IMR-90 (cell line): Measurements from ENCODE around the gene BLMH. TPM values are rescaled to one million over a fixed set of nuclear protein-coding genes. Genes with fewer than 3 reads are reported as not detected.

Experiments used
- ATAC-seq: fragments of 200-7000 bp; cut with Tn5 transposase; 2 replicates; pipeline ENCODE4 v1.9.1; 2020; ENCODE audit warnings: low read depth, mild to moderate bottlenecking, moderate library complexity
- BruUV-seq: library from RNA; stranded (reverse); fragments of 400-500 nt; replicated peaks from 2 replicates; lab custom pipeline; 2021; lab: Mats Ljungman, UMichigan
- CTCF ChIA-PET: fragments of 300-600 bp; formaldehyde crosslinking; extraction: SDS; loops from one replicate; lab custom pipeline; 2021; ENCODE audit warnings: antibody characterized with exemption; lab: Yijun Ruan, JAX
- POLR2A ChIA-PET: fragments of 300-600 bp; sonication (Branson Sonifier 250); formaldehyde crosslinking; loops from one replicate; lab custom pipeline; 2022; ENCODE audit warnings: antibody characterized with exemption; ENCODE audit not compliant: unreplicated experiment; lab: Charles Lee
- DNase-seq: peaks from one replicate; pipeline ENCODE4 v3.0.0; 2013
- H2AFZ ChIP-seq: replicated peaks from 2 replicates; pipeline ENCODE3; 2013; ENCODE audit warnings: low read length, mild to moderate bottlenecking; ENCODE audit not compliant: poor library complexity
- H2AK5ac ChIP-seq: 2 replicates; pipeline ENCODE4 v1.6.1; 2013; ENCODE audit warnings: low read depth, low read length, inconsistent platforms
- H2AK9ac ChIP-seq: replicated peaks from 2 replicates; pipeline ENCODE3; 2013; ENCODE audit warnings: mild to moderate bottlenecking, low read depth, low read length, moderate library complexity; ENCODE audit not compliant: poor library complexity
- H2BK120ac ChIP-seq: 2 replicates; pipeline ENCODE4 v1.6.1; 2013; ENCODE audit warnings: low read depth, low read length, inconsistent platforms
- H2BK15ac ChIP-seq: 3 replicates; pipeline ENCODE4 v1.6.1; 2013; ENCODE audit warnings: low read depth, low read length, inconsistent platforms
- H2BK20ac ChIP-seq: 2 replicates; pipeline ENCODE4 v1.6.1; 2013; ENCODE audit warnings: low read depth, mild to moderate bottlenecking, inconsistent platforms, low read length, moderate library complexity
- H2BK5ac ChIP-seq: 2 replicates; pipeline ENCODE4 v1.6.1; 2013; ENCODE audit warnings: mild to moderate bottlenecking, low read depth, low read length, inconsistent platforms; ENCODE audit not compliant: poor library complexity, severe bottlenecking
- H3K14ac ChIP-seq: replicated peaks from 2 replicates; pipeline ENCODE4 v1.6.1; 2013; ENCODE audit warnings: low read depth, low read length, inconsistent platforms
- H3K18ac ChIP-seq: 2 replicates; pipeline ENCODE4 v1.6.1; 2013; ENCODE audit warnings: low read depth, low read length, control low read depth
- H3K23ac ChIP-seq: 2 replicates; pipeline ENCODE4 v1.6.1; 2013; ENCODE audit warnings: low read depth, low read length, inconsistent platforms
- H3K27ac ChIP-seq: 2 replicates; pipeline ENCODE4 v1.5.1; 2013; ENCODE audit warnings: mild to moderate bottlenecking, control low read depth, low read length; ENCODE audit not compliant: insufficient read depth
- H3K27me3 ChIP-seq: 2 replicates; pipeline ENCODE4 v1.6.1; 2013; ENCODE audit warnings: low read length; ENCODE audit not compliant: control insufficient read depth, insufficient read depth
- H3K36me3 ChIP-seq: 2 replicates; pipeline ENCODE4 v1.6.1; 2013; ENCODE audit warnings: low read length, mixed read lengths; ENCODE audit not compliant: control insufficient read depth, insufficient read depth
- H3K4ac ChIP-seq: 2 replicates; pipeline ENCODE4 v1.6.1; 2013; ENCODE audit warnings: low read depth, low read length, inconsistent platforms
- H3K4me1 ChIP-seq: 2 replicates; pipeline ENCODE4 v1.6.1; 2013; ENCODE audit warnings: low read length, mixed read lengths; ENCODE audit not compliant: control insufficient read depth, insufficient read depth
- H3K4me2 ChIP-seq: 2 replicates; pipeline ENCODE4 v1.6.1; 2013; ENCODE audit warnings: low read depth, mild to moderate bottlenecking, control low read depth, low read length, moderate library complexity
- H3K4me3 ChIP-seq: 2 replicates; pipeline ENCODE4 v1.5.1; 2013; ENCODE audit warnings: low read depth, mild to moderate bottlenecking, control low read depth, low read length, moderate library complexity; ENCODE audit not compliant: insufficient read depth
- H3K56ac ChIP-seq: 2 replicates; pipeline ENCODE4 v1.6.1; 2013; ENCODE audit warnings: low read length, inconsistent platforms; ENCODE audit not compliant: insufficient read depth; ENCODE audit errors: extremely low read depth
- H3K79me1 ChIP-seq, 2 experiments: 2 replicates each; pipeline ENCODE4 v1.6.1; 2013; ENCODE audit warnings: low read length in 2 of 2, inconsistent platforms in 1 of 2, low read depth in 1 of 2
- H3K9ac ChIP-seq: 2 replicates; pipeline ENCODE4 v1.6.1; 2013; ENCODE audit warnings: low read depth, low read length, control low read depth
- H3K9me1 ChIP-seq: 2 replicates; pipeline ENCODE4 v1.6.1; 2013; ENCODE audit warnings: low read length, inconsistent platforms; ENCODE audit not compliant: insufficient read depth
- H3K9me3 ChIP-seq: 2 replicates; pipeline ENCODE4 v1.6.1; 2013; ENCODE audit warnings: low read length; ENCODE audit not compliant: control insufficient read depth, insufficient read depth
- H4K20me1 ChIP-seq: 2 replicates; pipeline ENCODE4 v1.6.1; 2013; ENCODE audit warnings: low read length, inconsistent platforms; ENCODE audit not compliant: insufficient read depth
- H4K5ac ChIP-seq: 2 replicates; pipeline ENCODE4 v1.6.1; 2013; ENCODE audit warnings: mild to moderate bottlenecking, low read depth, low read length, control low read depth
- H4K8ac ChIP-seq, 2 experiments: 2 replicates each; pipeline ENCODE4 v1.6.1; 2013; ENCODE audit warnings: low read depth in 2 of 2, low read length in 2 of 2, control low read depth in 1 of 2, inconsistent platforms in 1 of 2
- H4K91ac ChIP-seq: 2 replicates; pipeline ENCODE4 v1.6.1; 2013; ENCODE audit warnings: low read depth, low read length, inconsistent platforms; ENCODE audit not compliant: insufficient read depth
- BHLHE40 ChIP-seq: fragments of 150-350 bp; IDR thresholded peaks from 2 replicates; pipeline ENCODE4 v1.6.1; 2016; ENCODE audit warnings: mild to moderate bottlenecking, low read depth, low read length
- CHD1 ChIP-seq: IDR thresholded peaks from 2 replicates; pipeline ENCODE4 v1.6.1; 2012; ENCODE audit warnings: low read depth, low read length, improper control_type of control experiment
- CTCF ChIP-seq: conservative IDR thresholded peaks from 2 replicates; pipeline ENCODE4 v1.5.1; 2012; ENCODE audit warnings: mild to moderate bottlenecking, low read depth, low read length, improper control_type of control experiment
- MAFK ChIP-seq: IDR thresholded peaks from 2 replicates; pipeline ENCODE4 v1.6.1; 2012; ENCODE audit warnings: low read depth, low read length, improper control_type of control experiment
- MAZ ChIP-seq: IDR thresholded peaks from 2 replicates; pipeline ENCODE4 v1.6.1; 2012; ENCODE audit warnings: low read depth, mild to moderate bottlenecking, low read length, improper control_type of control experiment, moderate library complexity, borderline replicate concordance
- POLR2A ChIP-seq: IDR thresholded peaks from 2 replicates; pipeline ENCODE4 v1.6.1; 2012; ENCODE audit warnings: mild to moderate bottlenecking, low read depth, low read length
- RAD21 ChIP-seq: IDR thresholded peaks from 2 replicates; pipeline ENCODE4 v1.6.1; 2012; ENCODE audit warnings: low read length, improper control_type of control experiment
- RCOR1 ChIP-seq: IDR thresholded peaks from 2 replicates; pipeline ENCODE4 v1.6.1; 2012; ENCODE audit warnings: mild to moderate bottlenecking, low read length, improper control_type of control experiment; ENCODE audit not compliant: insufficient replicate concordance
- RFX5 ChIP-seq: IDR thresholded peaks from 2 replicates; pipeline ENCODE4 v1.8.0; 2012; ENCODE audit warnings: low read depth, mild to moderate bottlenecking, low read length, moderate library complexity
- WGBS, 2 experiments: methylation state at CpG; one replicate each; pipeline versions ENCODE4 v1.1.5 to v1.1.7; 2013; ENCODE audit warnings: missing lambda C conversion rate in 2 of 2; ENCODE audit not compliant: insufficient read length in 1 of 2; ENCODE audit errors: extremely low coverage in 2 of 2; 5-methylcytosine and 5-hydroxymethylcytosine counted together
- dilution Hi-C: fragments of 300-500 bp; cut with HindIII; formaldehyde crosslinking; loops from one replicate; pipeline ENCODE4 v1.14.3; 2018; ENCODE audit warnings: low sequenced_read_pairs; ENCODE audit not compliant: unreplicated experiment
- in situ Hi-C: fragments of 300-500 bp; cut with MboI; formaldehyde crosslinking; loops from 3 replicates; pipeline ENCODE4 v1.14.3; 2019; ENCODE audit warnings: low sequenced_read_pairs, inconsistent platforms, mixed read lengths
- intact Hi-C: fragments of 100-400 bp; cut with micrococcal nuclease; formaldehyde crosslinking; loops from 2 replicates; pipeline ENCODE4 v1.10.0; 2022
- polyA plus RNA-seq, 3 experiments: library from polyadenylated mRNA; depleted of rRNA; stranded (reverse); fragments of >200 nt; gene quantifications; 2 replicates each; pipeline ENCODE4 v1.2.3, GENCODE V29; 2012; ENCODE audit warnings: low replicate concordance in 1 of 3
- total RNA-seq: library from RNA; depleted of rRNA; stranded (reverse); fragments of >200 nt; gene quantifications from 2 replicates; pipeline ENCODE4 v1.2.3, GENCODE V29; 2012

Gene BLMH
- total and polyA plus RNA-seq, 2 of the 4 experiments (the other 2 are of a cell fraction) = 17.3 to 20.8 TPM

DNA sequence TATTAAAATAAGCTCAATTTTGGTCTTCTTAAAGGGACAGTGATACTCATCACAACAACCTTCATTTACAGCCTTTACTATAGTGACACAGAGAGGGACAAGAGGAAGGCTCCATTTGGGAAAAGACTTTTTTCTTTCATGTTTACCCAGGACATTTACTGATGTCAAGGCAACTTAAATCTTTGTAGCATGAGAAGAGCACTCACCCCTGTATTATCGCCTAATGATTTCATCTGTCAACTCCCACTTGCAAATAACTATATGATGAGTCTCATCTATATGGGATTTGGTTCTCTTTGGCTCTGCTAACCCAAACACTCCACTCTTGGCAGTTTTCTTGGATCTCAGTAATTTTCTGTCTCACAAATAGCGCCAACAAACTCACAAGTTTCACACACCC, 24.1 kb downstream of the BLMH start:
- Histone ChIP-seq H2AK9ac (no peak overlapping the region), H3K9me3 (no peaks in the 10 kb centered on the region), H4K8ac (no peak overlapping the region), H3K4me2 (peak overlapping the region; percentile 6; the same call in 1 of the 2 replicates), H4K91ac (no peak overlapping the region), H3K9me1 (peaks cover 8% of the 10 kb centered on the region; the same call in 1 of the 2 replicates), H3K79me1 (peaks cover 5 to 10% of the 10 kb centered on the region in 2 experiments; a peak in 2 of 4 replicates), H3K36me3 (peaks cover 24% of the 10 kb centered on the region), H3K27ac (no peak overlapping the region), H2BK5ac (no peak overlapping the region), H3K18ac (no peak overlapping the region), H4K20me1 (no peaks in the 10 kb centered on the region), H3K14ac (no peak overlapping the region), H2AFZ (no peak overlapping the region), H2BK20ac (no peak overlapping the region), H3K27me3 (no peaks in the 10 kb centered on the region), H3K56ac (no peak overlapping the region), H3K4ac (no peak overlapping the region), H2BK15ac (no peak overlapping the region), H4K5ac (no peak overlapping the region), H3K23ac (no peak overlapping the region), H3K4me3 (no peak overlapping the region), H3K4me1 (peaks cover 2% of the 10 kb centered on the region), H2BK120ac (no peak overlapping the region), H2AK5ac (no peak overlapping the region), H3K9ac (no peak overlapping the region)
- DNase-seq (peak; percentile 78), ATAC-seq (no peak)
- ChIA-PET CTCF (no interaction called here), POLR2A (no interaction called here)
- TF ChIP-seq POLR2A (no peak), RCOR1 (no peak), CTCF (no peak), MAZ (no peak), RFX5 (no peak), RAD21 (no peak), MAFK (no peak), CHD1 (no peak), BHLHE40 (0 out of 2 replicates have a peak, but pooled peaks have one; percentile 8)
- no CpG with 5 or more reads among the region's 2 CpGs for WGBS, 2 experiments
- BruUV-seq = no TSS peak
- intact Hi-C loops (no loop called here), in situ Hi-C loops (no loop called here), dilution Hi-C loops (no loop called here)
